NCI-H1417 treated with DMSO at 0.1 percent for 48 hours (cell line): Measurements from ENCODE around the gene MCUB.
A peak's percentile ranks its signal among the peaks of the same experiment; 100 is the strongest.
"Not testable (repeated sequence)": the region's sequence is repeated elsewhere in the genome, so short reads cannot be mapped to it uniquely, and the experiment has no call there.

Experiments
- DNase-seq: peaks from one replicate; lab custom pipeline; 2025; lab: John Stamatoyannopoulos, UW

MCUB gene, protein sequence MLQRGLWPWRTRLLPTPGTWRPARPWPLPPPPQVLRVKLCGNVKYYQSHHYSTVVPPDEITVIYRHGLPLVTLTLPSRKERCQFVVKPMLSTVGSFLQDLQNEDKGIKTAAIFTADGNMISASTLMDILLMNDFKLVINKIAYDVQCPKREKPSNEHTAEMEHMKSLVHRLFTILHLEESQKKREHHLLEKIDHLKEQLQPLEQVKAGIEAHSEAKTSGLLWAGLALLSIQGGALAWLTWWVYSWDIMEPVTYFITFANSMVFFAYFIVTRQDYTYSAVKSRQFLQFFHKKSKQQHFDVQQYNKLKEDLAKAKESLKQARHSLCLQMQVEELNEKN

DNA sequence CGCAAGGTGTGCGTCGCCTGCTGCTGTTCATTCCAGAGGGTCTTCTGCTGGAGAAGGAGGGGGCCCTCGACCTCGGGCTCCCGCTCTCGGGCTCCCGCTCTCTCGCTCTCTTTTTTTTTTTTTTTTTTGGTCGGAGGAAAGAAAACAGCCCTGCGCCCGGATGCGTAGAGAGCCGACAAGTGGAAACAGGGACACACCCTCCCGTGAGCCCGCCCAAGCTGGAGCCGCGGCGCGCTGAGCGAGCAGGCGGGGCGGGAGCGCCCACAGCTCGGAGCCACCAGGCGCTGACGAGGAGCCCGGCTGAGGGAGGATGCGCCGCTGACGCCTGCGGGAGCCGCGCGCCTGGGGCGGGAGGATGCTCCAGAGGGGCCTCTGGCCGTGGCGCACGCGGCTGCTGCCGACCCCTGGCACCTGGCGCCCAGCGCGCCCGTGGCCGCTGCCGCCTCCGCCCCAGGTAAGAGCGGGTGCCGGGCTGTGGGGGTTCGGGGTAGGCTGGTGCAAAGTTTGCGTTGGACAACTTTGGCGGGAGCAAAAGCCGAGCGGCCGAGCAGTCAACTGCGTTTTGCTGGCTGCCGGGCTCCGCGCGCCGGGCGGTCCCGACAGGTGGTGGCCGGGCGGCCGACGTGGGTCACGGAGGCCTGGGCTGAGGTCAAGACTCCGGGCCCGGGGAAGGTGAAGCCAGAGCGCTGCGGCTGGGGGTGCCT is at the start of gene MCUB:
Gene MCUB, plus strand, starts transcription at position 264 of the 704 bp plus-strand sequence. Its CDS starts 92 bp downstream, at position 356.
- DNase-seq = peak; percentile 74

DNA sequence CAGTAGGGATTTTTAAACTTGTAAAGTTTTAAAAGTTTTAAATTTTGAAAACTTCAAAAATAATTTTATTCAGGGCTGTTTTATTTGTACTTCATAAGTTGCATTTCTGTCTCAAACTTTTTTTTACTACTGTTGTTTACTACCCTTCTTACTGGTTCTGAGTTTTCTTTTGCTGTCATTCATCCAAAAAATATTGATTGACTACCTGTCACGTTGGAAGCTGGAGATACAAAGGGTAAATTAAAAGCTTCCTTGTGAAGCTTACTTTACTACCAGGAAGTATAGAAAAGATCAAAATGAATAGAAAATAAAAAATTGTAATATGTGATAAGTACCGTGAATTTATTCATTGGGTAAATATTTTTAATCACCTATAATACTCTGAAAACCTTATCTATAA is 49.4 kb upstream of the MCUB start:
- no peak for DNase-seq

DNA sequence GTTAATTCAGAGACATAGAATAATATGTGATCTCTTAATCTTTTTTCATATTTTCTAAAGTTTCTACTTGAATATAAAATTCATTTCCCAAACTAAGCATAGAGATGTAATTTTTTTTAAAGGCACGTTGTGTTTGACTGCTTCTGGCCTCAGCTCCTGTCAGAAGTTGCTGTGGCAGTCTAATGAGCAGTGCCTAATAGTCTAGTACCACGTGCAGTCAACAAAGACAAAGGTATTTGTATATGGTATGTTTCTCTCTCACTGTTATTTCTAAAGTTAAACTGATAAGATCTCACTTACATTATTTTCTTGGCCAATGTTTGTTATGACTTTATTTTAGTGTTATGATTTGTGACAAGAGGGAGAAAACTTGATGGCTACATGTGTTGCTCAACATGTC is 48.6 kb upstream of the MCUB start:
- no peak for DNase-seq

DNA sequence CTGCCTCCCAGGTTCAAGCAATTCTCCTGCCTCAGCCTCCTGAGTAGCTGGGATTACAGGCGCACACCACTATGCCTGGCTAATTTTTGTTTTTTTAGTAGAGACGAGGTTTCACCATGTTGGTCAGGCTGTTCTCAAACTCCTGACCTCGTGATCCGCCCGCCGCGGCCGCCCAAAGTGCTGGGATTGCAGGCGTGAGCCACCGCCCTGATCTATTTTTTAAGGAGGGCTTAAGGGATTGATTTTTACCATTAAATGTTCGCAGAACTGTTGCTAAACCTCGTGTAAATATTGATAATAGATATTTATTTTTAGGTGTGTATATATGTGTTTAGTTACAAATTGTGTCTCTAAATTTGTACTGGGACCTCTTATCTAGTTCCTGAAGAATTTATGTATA is 46.7 kb upstream of the MCUB start:
- not testable (repeated sequence) for DNase-seq

DNA sequence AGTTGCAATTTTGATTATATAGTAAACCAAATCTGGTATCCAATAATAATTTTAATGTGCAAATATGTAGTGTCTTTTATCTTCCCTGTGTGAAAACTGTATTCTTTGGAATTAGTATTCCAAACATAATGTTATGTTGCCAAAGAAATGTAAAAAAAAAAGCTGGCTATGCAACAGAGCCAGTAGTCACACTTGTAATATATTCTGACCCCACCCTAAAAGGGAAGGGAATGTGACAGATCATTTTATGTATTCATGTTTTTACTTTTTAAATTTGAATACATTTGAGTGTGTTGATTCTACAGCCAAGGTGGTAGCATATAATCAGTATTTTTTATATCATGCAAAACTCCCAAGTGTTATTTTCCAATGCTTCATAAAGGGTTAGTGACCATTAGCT is 27.9 kb upstream of the MCUB start:
- DNase-seq = no peak

DNA sequence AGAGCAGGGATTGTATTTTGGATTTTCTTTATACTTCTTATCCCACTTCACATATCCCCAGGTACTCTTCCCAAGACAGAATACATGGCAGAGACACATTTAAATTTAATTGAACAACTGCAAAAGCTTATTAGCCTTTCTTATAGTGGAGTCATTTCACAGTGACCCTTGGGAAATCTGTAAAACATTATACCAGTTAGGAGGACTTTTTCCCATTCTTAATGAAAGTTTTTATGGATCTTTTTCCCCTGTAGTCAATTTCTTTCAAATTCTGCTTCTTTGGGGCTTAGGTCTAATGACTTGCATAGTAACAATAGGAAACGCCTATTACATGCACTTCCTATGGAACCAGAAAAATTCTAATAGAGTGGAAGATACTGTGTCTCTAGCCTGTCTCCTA is 14.6 kb upstream of the MCUB start:
- no peak for DNase-seq

DNA sequence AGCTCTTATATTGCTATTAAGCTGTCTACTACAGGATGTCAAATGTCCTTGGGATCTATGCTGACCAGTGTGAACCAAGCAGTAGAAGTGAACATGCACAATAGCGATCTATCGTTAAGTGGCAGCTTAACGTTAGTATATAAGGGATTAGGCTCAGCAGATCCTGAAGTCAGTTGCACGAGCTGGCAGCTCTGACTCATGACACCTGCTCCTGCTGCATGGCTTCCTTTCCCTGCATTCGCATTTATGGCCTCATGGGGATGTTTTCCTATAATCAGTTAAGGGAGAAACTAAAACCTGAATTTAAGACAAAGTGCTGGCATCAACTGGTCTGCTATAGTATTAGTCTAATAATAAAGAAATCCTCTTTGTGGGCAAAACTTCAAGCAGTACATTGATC is 12.7 kb upstream of the MCUB start:
- DNase-seq = no peak

DNA sequence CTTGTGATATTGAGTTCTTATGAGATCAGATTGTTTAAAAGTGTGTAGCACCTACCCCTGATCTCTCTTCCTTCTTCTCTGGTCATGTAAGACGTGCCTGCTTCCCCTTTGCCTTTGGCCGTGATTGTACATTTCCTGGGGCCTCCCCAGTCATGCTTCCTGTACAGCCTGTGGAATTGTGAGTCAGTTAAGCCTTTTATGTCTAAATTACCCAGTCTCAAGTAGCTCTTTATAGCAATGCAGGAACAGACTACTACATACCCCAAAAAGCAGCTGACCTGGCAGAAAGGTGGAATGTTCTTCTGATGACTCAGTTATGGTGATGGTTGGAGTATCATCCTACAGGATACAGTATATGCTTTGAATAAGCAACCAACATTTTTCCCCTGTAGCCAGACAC is 11.4 kb upstream of the MCUB start:
- no peak for DNase-seq

DNA sequence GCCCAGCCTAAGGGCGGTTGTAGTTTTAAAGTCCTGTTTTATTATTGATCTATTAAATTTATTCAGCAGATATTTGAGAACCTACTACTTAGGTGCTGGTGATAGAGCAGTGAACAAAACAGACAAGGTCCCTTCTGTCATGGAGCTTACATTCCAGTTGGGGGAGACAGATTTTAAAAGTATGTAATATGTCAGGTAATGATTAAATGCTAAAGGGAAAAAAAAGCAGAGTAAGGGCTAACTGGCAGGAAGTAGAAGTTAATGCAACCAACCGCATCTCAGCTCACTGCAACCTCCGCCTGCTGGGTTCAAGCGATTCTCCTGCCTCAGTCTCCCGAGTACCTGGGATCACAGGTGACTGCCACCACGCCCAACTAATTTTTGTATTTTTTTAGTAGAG is 7.8 kb upstream of the MCUB start:
- no peak for DNase-seq

DNA sequence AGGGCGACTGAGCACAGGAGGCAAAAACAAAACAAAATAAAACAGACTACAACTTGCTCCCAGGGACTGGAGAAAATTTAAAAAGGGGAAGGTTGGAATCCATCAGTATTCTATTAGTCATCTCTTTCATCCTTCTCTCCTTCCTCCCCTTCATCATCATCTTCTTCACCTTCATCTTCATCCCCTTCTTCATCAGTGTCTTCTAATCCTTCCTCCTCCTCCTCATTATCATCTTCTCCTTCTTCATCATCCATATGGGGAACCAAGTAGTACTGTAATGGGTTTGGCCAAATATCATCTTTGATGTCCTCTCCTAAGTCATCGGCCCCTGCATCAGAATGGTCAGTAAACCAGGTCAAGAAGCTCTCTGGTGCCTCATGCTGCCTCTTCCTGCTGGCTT is 6.9 kb upstream of the MCUB start:
- no peak for DNase-seq

DNA sequence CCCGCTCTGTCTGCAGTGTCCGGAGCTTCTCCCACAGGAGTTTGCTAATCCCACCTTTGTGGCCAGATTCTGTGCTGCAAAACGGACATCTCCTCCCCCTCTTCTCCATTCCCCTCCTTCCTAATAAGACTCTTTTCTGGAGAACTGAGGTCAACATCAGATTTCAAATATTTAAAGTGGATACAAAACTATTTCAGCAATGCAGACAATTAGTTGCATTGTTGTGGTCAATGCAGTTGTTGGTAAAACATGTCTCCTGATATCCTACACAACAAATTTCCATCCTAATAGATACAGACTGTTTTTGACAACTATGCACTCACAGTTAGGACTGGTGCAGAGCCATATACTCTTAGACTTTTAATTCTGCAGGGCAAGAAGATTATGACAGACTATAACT is 5.1 kb upstream of the MCUB start:
- no peak for DNase-seq

DNA sequence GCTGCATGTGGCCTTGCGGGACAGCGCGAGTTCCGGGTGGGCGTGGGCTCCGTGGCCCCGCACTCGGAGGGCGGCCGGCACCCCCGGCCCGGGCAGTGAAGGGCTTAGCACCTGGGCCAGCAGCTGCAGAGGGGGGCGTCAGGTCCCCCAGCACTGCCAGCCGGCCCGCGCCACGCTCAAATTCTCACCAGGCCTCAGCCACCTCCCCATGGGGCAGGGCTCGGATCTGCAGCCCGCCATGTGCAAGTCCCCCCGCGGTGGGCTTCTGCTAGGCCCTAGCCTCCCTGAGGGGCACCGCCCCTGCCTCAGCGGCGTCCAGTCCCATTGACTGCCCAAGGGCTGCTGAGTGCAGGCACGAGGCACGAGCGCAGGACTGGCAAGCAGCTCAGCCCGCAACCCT is 2.6 kb upstream of the MCUB start:
- DNase-seq = no peak

DNA sequence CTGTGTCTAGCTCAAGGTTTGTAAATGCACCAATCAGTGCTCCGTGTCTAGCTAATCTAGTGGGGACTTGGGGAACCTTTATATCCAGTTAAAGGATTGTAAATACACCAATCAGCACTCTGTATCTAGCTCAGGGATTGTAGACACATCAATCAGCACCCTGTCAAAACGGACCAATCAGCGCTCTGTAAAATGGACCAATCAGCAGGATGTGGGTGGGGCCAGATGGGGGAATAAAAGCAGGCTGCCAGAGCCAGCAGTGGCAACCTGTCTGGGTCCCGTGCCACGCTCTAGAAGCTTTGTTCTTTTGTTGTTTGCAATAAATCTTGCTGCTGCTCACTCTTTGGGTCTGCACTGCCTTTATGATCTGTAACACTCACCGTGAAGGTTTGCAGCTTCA is 2.0 kb upstream of the MCUB start:
- DNase-seq = not testable (repeated sequence)

DNA sequence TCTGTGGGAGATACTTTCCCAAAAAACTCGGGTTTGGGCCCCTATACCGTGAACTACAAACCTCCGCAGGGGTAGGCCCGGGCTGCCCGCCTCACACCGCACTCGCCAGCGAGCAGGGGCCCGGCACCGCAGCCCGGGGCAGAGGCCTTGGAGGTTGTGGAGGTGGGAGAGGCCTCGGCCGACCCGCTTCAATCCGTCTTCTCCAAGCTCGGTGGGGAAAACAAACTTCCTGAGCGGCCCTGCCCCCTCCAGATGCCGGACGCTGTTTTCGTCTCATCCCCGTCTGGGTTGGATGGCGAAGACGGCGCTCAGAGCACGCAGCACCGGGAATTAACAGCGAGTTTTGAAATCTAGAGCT is 442 bp upstream of the MCUB start:
- DNase-seq = no peak

DNA sequence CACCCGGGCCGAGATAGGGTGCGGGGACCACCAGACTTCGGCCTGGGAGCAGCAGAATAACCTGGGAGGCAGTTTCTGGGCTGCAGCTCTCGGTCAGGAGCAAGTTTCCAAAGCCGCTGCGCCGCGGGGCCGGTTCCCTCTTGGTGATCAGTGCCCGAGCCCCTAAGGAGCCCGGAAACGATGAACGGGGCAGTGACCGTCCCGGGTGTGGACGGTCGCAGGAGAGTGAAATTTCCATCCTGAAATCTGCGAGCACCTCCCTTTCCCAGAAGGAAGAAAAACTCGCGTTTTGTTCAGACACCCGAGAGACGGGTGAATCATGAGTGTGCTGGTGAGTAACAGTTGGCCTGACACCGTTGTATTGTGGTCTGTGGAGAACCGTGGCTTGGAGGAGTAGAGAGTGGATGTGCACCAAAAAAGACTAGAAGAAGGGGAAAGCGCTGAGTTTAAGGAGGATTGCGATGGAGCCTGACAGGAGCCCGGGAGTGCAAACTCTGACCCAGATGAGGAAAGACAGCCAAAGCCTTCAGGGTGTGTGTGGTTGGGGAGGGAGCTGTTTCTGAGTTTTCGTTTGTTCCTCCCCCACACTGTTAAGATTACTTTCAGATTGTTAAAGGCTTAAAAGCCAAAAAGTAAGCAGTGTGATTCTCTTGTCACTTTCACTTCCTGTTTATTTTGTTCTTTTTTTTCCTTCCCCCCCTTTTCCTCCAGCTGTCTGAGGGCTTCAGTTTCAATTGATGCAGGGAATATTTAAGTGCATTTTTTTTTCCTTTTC is 828 bp downstream of the MCUB start:
- no peak for DNase-seq

DNA sequence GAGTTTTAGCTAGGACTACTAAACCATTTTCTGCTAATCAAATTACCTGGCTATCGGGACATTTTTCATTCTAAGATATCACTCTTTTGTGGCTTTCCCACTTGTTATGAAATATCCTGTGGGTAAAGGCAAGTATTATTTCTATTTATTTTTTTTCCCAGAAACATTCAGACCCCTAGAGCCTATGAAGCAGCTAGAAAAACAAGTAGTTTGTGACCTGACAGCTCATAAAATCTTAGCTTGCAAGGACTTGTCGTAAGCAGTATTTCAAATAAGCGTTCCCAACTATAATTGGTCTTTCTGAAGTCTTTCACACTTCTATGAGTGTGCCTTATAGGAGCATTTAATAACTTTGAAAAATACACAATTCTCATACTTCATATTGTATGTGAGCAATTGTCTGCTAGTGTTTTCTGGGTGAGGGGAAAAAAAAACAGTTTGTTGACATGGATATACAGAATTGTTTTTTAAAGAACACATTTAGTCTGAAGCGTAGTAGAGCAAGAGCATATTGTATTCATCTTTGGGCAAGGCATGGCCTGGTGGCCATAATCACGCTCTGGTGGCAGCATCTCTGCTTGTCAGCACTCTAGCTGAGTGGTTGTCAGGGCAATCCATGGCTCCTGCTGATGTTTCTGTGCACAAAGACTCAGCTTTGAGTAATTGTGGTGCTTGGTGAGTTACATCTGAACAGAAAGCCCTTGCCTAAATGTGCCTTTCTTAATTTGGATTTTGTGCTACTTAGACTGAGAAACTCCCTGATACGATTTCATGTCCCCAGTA is 2.6 kb downstream of the MCUB start:
- peak; percentile 4 for DNase-seq

DNA sequence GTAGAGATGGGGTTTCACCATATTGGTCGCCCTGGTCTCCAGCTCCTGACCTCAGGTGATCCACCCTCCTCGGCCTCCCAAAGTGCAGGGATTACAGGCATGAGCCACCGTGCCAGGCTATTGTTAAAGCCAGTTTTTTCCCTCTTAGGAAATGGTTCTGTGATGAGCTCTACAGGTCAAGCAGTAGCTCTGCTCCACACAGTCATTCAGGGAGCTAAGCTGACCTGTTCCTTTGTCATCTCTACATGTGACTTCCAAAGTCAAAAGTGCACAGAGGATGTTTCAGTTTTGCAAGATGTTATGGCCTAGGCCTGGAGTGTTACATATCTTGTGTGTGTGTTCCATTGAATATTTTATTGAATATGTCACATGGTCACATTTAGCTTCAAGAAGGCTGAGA is 11.4 kb downstream of the MCUB start:
- no peak for DNase-seq

DNA sequence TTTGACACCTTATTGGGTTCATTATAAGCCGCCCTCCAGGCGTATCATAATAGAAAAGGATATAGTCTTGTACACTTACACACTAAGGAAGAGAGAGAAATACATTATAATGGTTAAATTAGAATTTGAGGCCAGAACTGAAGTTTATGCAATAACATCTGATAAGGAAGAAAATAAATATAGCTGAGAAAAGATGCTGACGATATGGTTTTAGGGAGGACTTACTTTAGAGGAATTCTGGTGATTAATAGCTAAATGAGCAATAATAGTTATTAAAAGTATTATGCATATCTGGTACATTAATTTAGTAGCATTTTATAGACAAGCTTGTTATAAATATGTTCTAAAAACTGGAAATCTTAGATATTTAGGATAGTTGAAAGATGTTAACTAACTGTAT is 12.1 kb downstream of the MCUB start:
- DNase-seq = no peak

DNA sequence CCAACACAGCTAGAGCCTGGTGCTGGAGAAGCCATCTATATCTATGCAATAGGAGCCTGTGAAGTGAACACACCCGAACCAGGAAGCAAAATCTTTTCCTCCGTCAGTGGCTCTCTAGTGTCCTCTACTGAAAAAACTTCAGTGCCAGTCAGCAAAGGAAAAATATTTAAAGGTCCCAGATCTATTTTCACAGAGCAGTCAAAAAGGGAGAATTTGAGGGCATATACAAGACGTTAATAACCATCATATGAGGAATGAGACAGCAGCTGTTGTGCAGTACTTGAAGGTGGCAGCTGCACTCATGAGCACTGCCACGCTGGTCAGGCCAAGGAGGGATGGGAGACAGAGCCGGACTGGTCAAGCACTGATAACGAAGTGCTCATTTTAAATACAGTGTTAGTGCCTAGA is 14.4 kb downstream of the MCUB start:
- DNase-seq = no peak

DNA sequence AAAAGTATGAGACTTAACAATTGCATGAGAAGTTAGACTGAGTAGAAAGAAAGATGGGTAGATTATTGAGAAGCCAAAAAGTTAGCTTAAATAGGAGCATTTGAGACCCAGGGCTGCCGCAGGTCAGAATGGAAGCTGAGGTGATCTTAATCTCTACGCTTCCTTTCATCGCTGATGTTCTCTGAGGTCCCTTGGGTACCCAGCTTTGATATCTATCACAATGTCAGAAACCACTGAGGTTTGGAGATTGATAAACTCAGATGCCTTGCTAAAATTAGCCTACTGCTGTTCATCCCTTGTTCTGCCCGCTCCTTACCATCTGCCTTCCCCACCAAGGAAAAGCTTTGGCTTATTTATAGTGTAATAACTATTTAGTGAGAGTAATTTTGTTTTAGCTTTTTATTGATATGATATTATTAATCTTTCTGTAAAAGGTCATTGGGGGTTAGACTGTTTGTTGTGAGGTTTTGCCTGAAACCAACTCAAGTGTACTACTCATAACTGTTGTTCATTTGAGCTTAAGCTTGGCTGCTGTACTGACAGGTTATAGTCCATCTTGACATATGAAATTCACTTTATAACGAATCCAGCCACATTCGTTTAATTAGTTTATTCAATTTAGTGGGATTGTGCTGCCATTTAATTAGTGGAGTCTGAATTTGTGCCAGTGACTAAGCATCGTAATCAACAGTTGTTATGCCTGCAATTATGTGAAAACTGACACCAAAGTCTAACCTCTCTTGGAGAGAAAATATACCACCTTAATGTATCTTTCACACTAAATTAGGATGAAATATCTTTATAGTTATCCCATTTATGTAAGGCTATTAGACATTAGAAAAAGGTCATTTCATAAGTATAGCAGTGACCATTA is 15.1 kb downstream of the MCUB start:
- DNase-seq = no peak

DNA sequence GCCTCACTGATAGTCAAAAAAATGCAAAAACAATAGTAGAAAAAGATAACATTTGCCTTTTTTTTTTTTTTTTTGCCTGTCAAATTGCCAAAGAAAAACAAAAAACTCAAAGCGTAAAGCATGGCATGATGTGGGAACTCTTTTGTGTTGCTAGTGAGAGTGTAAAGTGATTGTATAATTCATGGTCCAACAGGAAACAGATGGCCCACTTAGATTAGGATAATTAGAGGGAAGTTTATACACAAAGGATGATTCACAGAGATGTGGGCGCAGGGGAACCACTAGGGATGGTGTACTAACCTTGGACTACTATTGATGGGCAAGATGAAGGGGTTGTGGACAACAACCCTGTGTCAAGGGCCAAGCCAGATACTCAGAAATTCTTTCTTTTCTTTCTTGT is 16.4 kb downstream of the MCUB start:
- peak; percentile 67 for DNase-seq
